K562 (cell line): ENCODE measurements around the gene TP63. TPM values are rescaled to one million over a fixed set of nuclear protein-coding genes. Genes with fewer than 3 reads are reported as not detected.

ENCODE experiments used
- ATAC-seq: fragments of 200-7000 bp; cut with Tn5 transposase; 3 replicates; pipeline ENCODE4 v1.9.1; 2020; ENCODE audit warnings: moderate library complexity
- BruUV-seq: library from RNA; stranded (reverse); fragments of 400-500 nt; replicated peaks from 2 replicates; lab custom pipeline; 2021; lab: Mats Ljungman, UMichigan
- CTCF ChIA-PET: fragments of 300-600 bp; formaldehyde crosslinking; extraction: SDS; loops from one replicate; lab custom pipeline; 2021; ENCODE audit warnings: low intra/inter-chr PET ratio; lab: Yijun Ruan, JAX
- POLR2A ChIA-PET: fragments of 300-600, 350-650 bp; sonication (Branson Sonifier 250); formaldehyde crosslinking; extraction: SDS; loops from one replicate; lab custom pipeline; 2021; ENCODE audit warnings: antibody characterized with exemption, inconsistent platforms; lab: Yijun Ruan, JAX
- DNase-seq, 4 experiments: peaks; one replicate each; pipeline versions ENCODE4 v3.0.0 to v3.0.0-alpha.2; 2011 to 2018; ENCODE audit warnings: low spot score in 3 of 4, mixed read lengths in 3 of 4; ENCODE audit errors: extremely low read depth in 1 of 4
- FAIRE-seq: peaks from 2 replicates; lab custom pipeline; 2011; peaks lifted over from hg19 to GRCh38; lab: Jason Lieb, UNC
- H2AFZ ChIP-seq: 2 replicates; pipeline ENCODE4 v1.6.0; 2011; ENCODE audit warnings: low read depth, low read length, control low read depth, inconsistent platforms
- H3K27ac ChIP-seq: fragments of 200-600 bp; 3 replicates; pipeline ENCODE4 v1.8.0; 2011; ENCODE audit warnings: low read depth, mild to moderate bottlenecking, control low read depth, inconsistent platforms, low read length, moderate library complexity, mixed read lengths; ENCODE audit errors: extremely low read depth
- H3K27me3 ChIP-seq, 2 experiments: fragments of 300-600 bp in 1 of 2; 2 replicates in 1 of 2; 3 replicates in 1 of 2; pipeline versions ENCODE4 v1.6.0 to v1.8.0; 2011; ENCODE audit warnings: inconsistent platforms in 2 of 2, low read length in 2 of 2, mild to moderate bottlenecking in 1 of 2, mixed read lengths in 1 of 2, moderate library complexity in 1 of 2; ENCODE audit not compliant: control insufficient read depth in 2 of 2, insufficient read depth in 2 of 2
- H3K36me3 ChIP-seq: fragments of 300-600 bp; 3 replicates; pipeline ENCODE4 v1.8.0; 2011; ENCODE audit warnings: mild to moderate bottlenecking, low read length, inconsistent platforms; ENCODE audit not compliant: control insufficient read depth, insufficient read depth
- H3K4me1 ChIP-seq, 2 experiments: fragments of 200-600 bp in 1 of 2; replicated peaks in 1 of 2; 2 replicates in 1 of 2; 3 replicates in 1 of 2; pipeline versions ENCODE4 v1.5.1 to v1.8.0; 2011; ENCODE audit warnings: inconsistent platforms in 2 of 2, low read length in 2 of 2, mild to moderate bottlenecking in 1 of 2, mixed read lengths in 1 of 2, moderate library complexity in 1 of 2; ENCODE audit not compliant: control insufficient read depth in 2 of 2, insufficient read depth in 2 of 2
- H3K4me2 ChIP-seq: 2 replicates; pipeline ENCODE4 v1.6.1; 2011; ENCODE audit warnings: low read length, control low read depth, inconsistent platforms, mixed read lengths; ENCODE audit not compliant: insufficient read depth
- H3K4me3 ChIP-seq: fragments of 200-600 bp; sonication (generic), shearing (Covaris generic); 2 replicates; pipeline ENCODE4 v1.5.1; 2016; ENCODE audit warnings: control low read depth, inconsistent platforms
- H3K79me2 ChIP-seq: fragments of 200-600 bp; 3 replicates; pipeline ENCODE4 v1.8.0; 2011; ENCODE audit warnings: low read length, inconsistent platforms; ENCODE audit not compliant: control insufficient read depth, insufficient read depth
- H3K9ac ChIP-seq, 2 experiments: 2 replicates each; pipeline versions ENCODE4 v1.6.0 to v1.6.1; 2011; ENCODE audit warnings: low read depth in 2 of 2, low read length in 2 of 2, control low read depth in 1 of 2, inconsistent platforms in 1 of 2, mild to moderate bottlenecking in 1 of 2, mixed read lengths in 1 of 2; ENCODE audit not compliant: insufficient read depth in 1 of 2
- H3K9me1 ChIP-seq: one replicate; pipeline ENCODE4 v1.6.0; 2011; ENCODE audit warnings: inconsistent platforms, mild to moderate bottlenecking, low read length, moderate library complexity; ENCODE audit not compliant: control insufficient read depth, insufficient read depth
- H3K9me3 ChIP-seq: replicated peaks from 2 replicates; pipeline ENCODE4 v1.5.1; 2011; ENCODE audit warnings: low read depth, low read length, inconsistent platforms; ENCODE audit not compliant: control insufficient read depth, insufficient read depth
- H4K20me1 ChIP-seq: replicated peaks from 2 replicates; pipeline ENCODE4 v1.6.1; 2011; ENCODE audit warnings: low read length, inconsistent platforms, mixed read lengths; ENCODE audit not compliant: control insufficient read depth, insufficient read depth
- ATF4 ChIP-seq: fragments of 450-650 bp; formaldehyde crosslinking; IDR thresholded peaks from 2 replicates; pipeline ENCODE4 v1.4.0; 2022; ENCODE audit warnings: mild to moderate bottlenecking, moderate library complexity
- BRCA1 ChIP-seq, 2 experiments: fragments of 450-650 bp in 1 of 2; sonication (generic) in 1 of 2; formaldehyde crosslinking in 1 of 2; IDR thresholded peaks; 2 replicates each; pipeline versions ENCODE4 v1.5.0 to v1.6.1; 2017 to 2020; ENCODE audit warnings: mild to moderate bottlenecking in 1 of 2, missing genetic modification reagents in 1 of 2
- CBX2 ChIP-seq: fragments of 200-600 bp; sonication (generic); IDR thresholded peaks from one replicate; pipeline ENCODE4 v1.6.1; 2012; ENCODE audit warnings: mild to moderate bottlenecking, low read length, inconsistent platforms; ENCODE audit not compliant: insufficient read depth, poor library complexity, severe bottlenecking
- NKRF ChIP-seq: fragments of 450-650 bp; IDR thresholded peaks from 2 replicates; pipeline ENCODE4 v1.6.1; 2016; ENCODE audit warnings: borderline replicate concordance
- PURB ChIP-seq: sonication (generic); formaldehyde crosslinking; IDR thresholded peaks from 2 replicates; pipeline ENCODE4 v1.9.0; 2021; ENCODE audit warnings: low read depth, mild to moderate bottlenecking, missing genetic modification reagents
- SIN3B ChIP-seq: fragments of 450-650 bp; IDR thresholded peaks from 2 replicates; pipeline ENCODE4 v1.6.1; 2017; ENCODE audit warnings: low read depth, mild to moderate bottlenecking, moderate library complexity
- SMAD3 ChIP-seq: fragments of 450-650 bp; formaldehyde crosslinking; conservative IDR thresholded peaks from 2 replicates; pipeline ENCODE4 v1.4.0; 2020; ENCODE audit warnings: mild to moderate bottlenecking
- SMAD4 ChIP-seq: fragments of 250-450 bp; sonication (Bioruptor Pico); conservative IDR thresholded peaks from 2 replicates; pipeline ENCODE4 v1.8.0; 2021; ENCODE audit warnings: inconsistent platforms, mild to moderate bottlenecking, moderate library complexity
- SMARCA4 ChIP-seq: fragments of 450-650 bp; IDR thresholded peaks from 2 replicates; pipeline ENCODE4 v1.6.1; 2016
- SNRNP70 ChIP-seq: fragments of 200-400 bp; formaldehyde crosslinking; optimal IDR thresholded peaks from 2 replicates; pipeline ENCODE3; 2017; ENCODE audit warnings: low read depth, low read length
- THAP7 ChIP-seq: fragments of 250-450 bp; sonication (Bioruptor Pico); IDR thresholded peaks from 2 replicates; pipeline ENCODE4 v1.5.0; 2021
- ZNF165 ChIP-seq: fragments of 250-450 bp; sonication (Bioruptor Pico); IDR thresholded peaks from 2 replicates; pipeline ENCODE4 v1.4.0; 2020; ENCODE audit warnings: borderline replicate concordance
- ZNF551 ChIP-seq: fragments of 250-450 bp; sonication (Bioruptor Pico); IDR thresholded peaks from 2 replicates; pipeline ENCODE4 v1.5.0; 2021; ENCODE audit warnings: mild to moderate bottlenecking, moderate library complexity
- WGBS: fragments of 100-300 bp; shearing (Covaris generic); methylation state at CpG from one replicate; pipeline ENCODE4 v1.1.6; 2016; ENCODE audit warnings: low coverage, mixed read lengths; ENCODE audit not compliant: insufficient coverage; ENCODE audit errors: missing lambda C conversion rate; 5-methylcytosine and 5-hydroxymethylcytosine counted together
- in situ Hi-C: fragments of 300-500 bp; cut with MboI; formaldehyde crosslinking; loops from 4 replicates; pipeline ENCODE4 v1.15.0; 2018; ENCODE audit warnings: inconsistent platforms, mixed read lengths
- intact Hi-C: fragments of 100-400 bp; cut with micrococcal nuclease; formaldehyde crosslinking; loops from 2 replicates; pipeline ENCODE4 v1.14.2; 2022
- polyA plus RNA-seq, 8 experiments: library from polyadenylated mRNA; depleted of rRNA in 4 of 8; stranded (reverse) in 5 of 8; unstranded in 3 of 8; fragments of >200 nt; fragmentation: Nextera tagmentation in 2 of 8; fragmentation: Illumina TruSeq in 1 of 8; extraction: Ambion mirVana in 2 of 8; extraction: Trizol in 1 of 8; gene quantifications; 2 replicates each; pipeline versions ENCODE4 v1.2.1 to v1.2.3, GENCODE V29; 2011 to 2014; ENCODE audit warnings: inconsistent platforms in 1 of 8, missing spikeins in 1 of 8
- total RNA-seq, 7 experiments: library from RNA; depleted of rRNA in 6 of 7; stranded (reverse); fragments of >200 nt in 6 of 7; fragmentation: Illumina TruSeq in 2 of 7; extraction: Trizol in 2 of 7; gene quantifications; 2 replicates each; pipeline versions ENCODE4 v1.2.1 to v1.2.3, GENCODE V29; 2011 to 2021; ENCODE audit warnings: low replicate concordance in 1 of 7

Gene TP63
- total and polyA plus RNA-seq, 9 of the 15 experiments (the other 6 are each of a cell fraction or from before 2014, with no cell fraction given), result 0.32 to 1.4 (median 0.50) TPM

DNA sequence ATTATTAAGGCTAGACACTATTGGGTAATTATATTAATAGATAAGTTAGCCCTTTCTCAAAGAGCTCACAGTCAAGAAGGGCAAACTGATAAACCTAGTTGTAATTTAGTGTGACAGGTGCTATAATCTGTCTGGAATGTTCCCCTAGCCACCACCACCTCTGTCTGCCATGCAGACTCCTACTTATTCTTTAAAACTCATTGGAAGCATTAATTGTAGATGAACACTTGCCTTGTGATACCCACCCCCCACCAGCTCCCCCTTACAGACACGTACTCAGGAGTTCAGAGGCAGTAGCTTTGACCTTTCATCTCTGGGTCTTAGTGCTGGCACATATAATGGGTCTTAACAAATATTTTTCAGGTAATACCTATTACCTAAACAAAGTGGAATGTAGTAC, 195.9 kb downstream of the TP63 start:
- WGBS, result 10% methylated on average over 1 of the region's 1 CpG
- BruUV-seq, result no TSS peak
- no peaks in the 10 kb centered on the region for H3K79me2 ChIP-seq
- POLR2A ChIA-PET, result no interaction called here
- H3K4me3 ChIP-seq, result no peak overlapping the region
- no peaks in the 10 kb centered on the region for H3K36me3 ChIP-seq
- no peaks in the 10 kb centered on the region for H4K20me1 ChIP-seq
- no peaks in the 10 kb centered on the region for H3K9me1 ChIP-seq
- FAIRE-seq (no peak), DNase-seq (no peak), ATAC-seq (no peak)
- intact Hi-C loops (no loop called here), in situ Hi-C loops (no loop called here)
- no peak overlapping the region for H3K4me2 ChIP-seq
- H3K4me1 ChIP-seq, result no peaks in the 10 kb centered on the region
- no peaks in the 10 kb centered on the region for H3K27me3 ChIP-seq
- no peak for TF ChIP-seq PURB (CRISPR knock-in tag)
- no peak for TF ChIP-seq CBX2
- TF ChIP-seq NKRF, result no peak
- TF ChIP-seq BRCA1 (IDR thresholded peaks at IDR 0.05), result no peak
- no peak for TF ChIP-seq BRCA1 (CRISPR knock-in tag; IDR thresholded peaks at IDR 0.05)
- no peak for TF ChIP-seq SMAD3 (CRISPR knock-in tag)
- TF ChIP-seq SNRNP70, result no peak
- TF ChIP-seq THAP7 (CRISPR knock-in tag), result no peak
- no peak for TF ChIP-seq ZNF551
- TF ChIP-seq SMAD4 (CRISPR knock-in tag), result no peak
- no peak for TF ChIP-seq SIN3B
- no peak for TF ChIP-seq ZNF165 (CRISPR knock-in tag)
- TF ChIP-seq SMARCA4, result no peak
- no peak for TF ChIP-seq ATF4 (CRISPR knock-in tag)
- CTCF ChIA-PET, result no interaction called here
- no peak overlapping the region for H2AFZ ChIP-seq
- no peak overlapping the region for H3K9ac ChIP-seq
- no peaks in the 10 kb centered on the region for H3K9me3 ChIP-seq
- H3K27ac ChIP-seq, result no peak overlapping the region
